ENCODE data around the gene RBBP6.
"Not testable (repeated sequence)": the region's sequence is repeated elsewhere in the genome, so short reads cannot be mapped to it uniquely, and the experiment has no call there.

RBBP6 gene

GRCh38 chr16:24539295-24539849 is at the start of gene RBBP6:
TSS of gene RBBP6 (plus strand) at chr16:24539566. CDS start at chr16:24540627, 1,061 bp downstream.
- DNase-seq, result peak; percentile 99

- DNase-seq, result no peak
These were observed 48.5 kb upstream of the RBBP6 start for GRCh38 chr16:24490866-24491265.

GRCh38 chr16:24491731-24492130 is 47.6 kb upstream of the RBBP6 start:
- no peak for DNase-seq

GRCh38 chr16:24493821-24494220 is 45.5 kb upstream of the RBBP6 start:
- DNase-seq, result no peak

- DNase-seq, result not testable (repeated sequence)
These were observed 44.2 kb upstream of the RBBP6 start for GRCh38 chr16:24495207-24495606.

GRCh38 chr16:24497440-24497839 is 41.9 kb upstream of the RBBP6 start:
- DNase-seq, result peak; percentile 19

GRCh38 chr16:24499193-24499814 is 40.1 kb upstream of the RBBP6 start:
- peak; percentile 75 for DNase-seq

- peak; percentile 86 for DNase-seq
These were observed 34.7 kb upstream of the RBBP6 start for GRCh38 chr16:24504472-24505345.

GRCh38 chr16:24505959-24506358 is 33.4 kb upstream of the RBBP6 start:
- no peak for DNase-seq

GRCh38 chr16:24507959-24508480 is 31.3 kb upstream of the RBBP6 start:
- no peak for DNase-seq

- DNase-seq, result no peak
These were observed 30.8 kb upstream of the RBBP6 start for GRCh38 chr16:24508614-24509013.

GRCh38 chr16:24509536-24509935 is 29.8 kb upstream of the RBBP6 start:
- no peak for DNase-seq

GRCh38 chr16:24511174-24511573 is 28.2 kb upstream of the RBBP6 start:
- no peak for DNase-seq

GRCh38 chr16:24511792-24512191 is 27.6 kb upstream of the RBBP6 start:
- no peak for DNase-seq

GRCh38 chr16:24514096-24514495 is 25.3 kb upstream of the RBBP6 start:
- no peak for DNase-seq

GRCh38 chr16:24515186-24515585 is 24.2 kb upstream of the RBBP6 start:
- no peak for DNase-seq

- DNase-seq, result peak; percentile 95
These were observed 22.3 kb upstream of the RBBP6 start for GRCh38 chr16:24516900-24517669.

GRCh38 chr16:24518498-24518897 is 20.9 kb upstream of the RBBP6 start:
- DNase-seq, result no peak

GRCh38 chr16:24520983-24521382 is 18.4 kb upstream of the RBBP6 start:
- no peak for DNase-seq

- DNase-seq, result no peak
These were observed 16.6 kb upstream of the RBBP6 start for GRCh38 chr16:24522751-24523150.

GRCh38 chr16:24523569-24523968 is 15.8 kb upstream of the RBBP6 start:
- no peak for DNase-seq

- DNase-seq, result no peak
These were observed 14.3 kb upstream of the RBBP6 start for GRCh38 chr16:24524855-24525677.

All from eye (tissue), 1 donor.